Omental fat pad (tissue), 4 donors: ENCODE measurements around the gene BSG. TPM values are rescaled to one million over a fixed set of nuclear protein-coding genes. Genes with fewer than 3 reads are reported as not detected.
"Not testable (repeated sequence)": the region's sequence is repeated elsewhere in the genome, so short reads cannot be mapped to it uniquely, and the experiment has no call there.

Experiments used
- ATAC-seq: fragments of 150-250 bp; one replicate; pipeline ENCODE4 v1.9.1; 2016; ENCODE audit warnings: mild to moderate bottlenecking, moderate library complexity; ENCODE audit not compliant: low FRiP score
- DNase-seq: peaks from one replicate; pipeline ENCODE4 v3.0.0-alpha.2; 2019; ENCODE audit warnings: low spot score
- CTCF ChIP-seq, 3 donors: fragments of 450-650 bp; IDR thresholded peaks; one replicate each; pipeline ENCODE4 v1.5.1; 2016 to 2017; ENCODE audit warnings: antibody characterized with exemption in 3 of 3, mild to moderate bottlenecking in 3 of 3, moderate library complexity in 2 of 3
- total RNA-seq, 4 donors: library from RNA; depleted of rRNA; stranded (reverse); fragments of >200 nt; gene quantifications; one replicate each; pipeline ENCODE4 v1.1.0, GENCODE V29; 2016

BSG gene
- total RNA-seq, 4 donors from 2014 or later = 331 to 521 (median 417) TPM

GRCh38 chr19:623974-624373, 51.6 kb downstream of the BSG start:
- DNase-seq = no peak
- no peak for TF ChIP-seq CTCF (IDR thresholded peaks at IDR 0.05)
- no peak for ATAC-seq

- no peak for TF ChIP-seq CTCF (IDR thresholded peaks at IDR 0.05)
- no peak for ATAC-seq
Observed at GRCh38 chr19:624433-625109, 52.2 kb downstream of the BSG start.

GRCh38 chr19:625257-625656, 52.9 kb downstream of the BSG start:
- ATAC-seq = no peak
- no peak for DNase-seq
- no peak for TF ChIP-seq CTCF (IDR thresholded peaks at IDR 0.05)

More at GRCh38 chr19:624433-625109, 52.2 kb downstream of the BSG start:
- DNase-seq = no peak

- ATAC-seq, DNase-seq: not testable (repeated sequence)
Observed at GRCh38 chr19:626566-626965, 54.2 kb downstream of the BSG start.

- DNase-seq = no peak
- TF ChIP-seq CTCF (IDR thresholded peaks at IDR 0.05) = no peak
- ATAC-seq = no peak
Observed at GRCh38 chr19:628168-628567, 55.8 kb downstream of the BSG start.

GRCh38 chr19:629515-629914, 57.1 kb downstream of the BSG start:
- DNase-seq, ATAC-seq: not testable (repeated sequence)

GRCh38 chr19:629961-630714, 57.7 kb downstream of the BSG start:
- no peak for TF ChIP-seq CTCF (IDR thresholded peaks at IDR 0.05)
- ATAC-seq = no peak
- no peak for DNase-seq

GRCh38 chr19:632579-633067, 60.2 kb downstream of the BSG start:
- ATAC-seq (peak; percentile 8), DNase-seq (no peak)
- no peak for TF ChIP-seq CTCF (IDR thresholded peaks at IDR 0.05)
